ENCODE measurements around the gene CIRBP. TPM values are rescaled to one million over a fixed set of nuclear protein-coding genes. Genes with fewer than 3 reads are reported as not detected.

The CIRBP gene
- total and polyA plus RNA-seq, 9 of the 15 experiments (the other 6 are each of a cell fraction or from before 2014, with no cell fraction given), result 20.5 to 327 (median 176) TPM

GRCh38 chr19:1255186-1256161, 13.7 kb upstream of the CIRBP start:
- Histone ChIP-seq H3K4me3 (no peak overlapping the region), H2AFZ (ENCODE audit: low read depth, low read length) (no peak overlapping the region), H4K20me1 (replicated peaks; ENCODE audit: control insufficient read depth, insufficient read depth, low read length) (0 out of 2 replicates have a peak, but pooled peaks cover 7% of the 10 kb centered on the region), H3K9me1 (ENCODE audit: control insufficient read depth, insufficient read depth, low read length) (no peaks in the 10 kb centered on the region), H3K27me3 (ENCODE audit: control insufficient read depth in 2 of 2, insufficient read depth in 2 of 2, low read length in 2 of 2) (no peaks in the 10 kb centered on the region), H3K4me1 (replicated peaks in 1 of 2; ENCODE audit: control insufficient read depth in 2 of 2, insufficient read depth in 2 of 2, low read length in 2 of 2) (peaks cover 45 to 99% of the 10 kb centered on the region in 2 experiments), H3K79me2 (ENCODE audit: control insufficient read depth, insufficient read depth, low read length) (peaks cover 65% of the 10 kb centered on the region), H3K9ac (ENCODE audit: insufficient read depth in 1 of 2, low read depth in 2 of 2, low read length in 2 of 2) (peak overlapping the region in 1 of 2 experiments; percentile 96; a peak in 2 of 4 replicates), H3K9me3 (replicated peaks; ENCODE audit: control insufficient read depth, insufficient read depth, low read depth, low read length) (no peaks in the 10 kb centered on the region), H3K4me2 (ENCODE audit: insufficient read depth, low read length) (no peak overlapping the region), H3K36me3 (ENCODE audit: control insufficient read depth, insufficient read depth, low read length) (peaks cover 70% of the 10 kb centered on the region; the same call in 2 of the 3 replicates), H3K27ac (ENCODE audit: extremely low read depth, low read depth, low read length) (peak overlapping the region; percentile 23; the same call in 1 of the 3 replicates)
- DNase-seq (ENCODE audit: extremely low read depth in 1 of 4, low spot score in 3 of 4) (no peak), FAIRE-seq (no peak), ATAC-seq (no peak)
- intact Hi-C loops (cut with micrococcal nuclease), result no loop called here
- in situ Hi-C loops (cut with MboI), result no loop called here
- POLR2A ChIA-PET, result interaction anchor here (0.7 to 7.8 kb wide), 4 partner anchors 9 to 52 kb away, joined by 3 to 88 read pairs (median 4); partner anchors contain the start of gene CIRBP
- CTCF ChIA-PET (ENCODE audit: low intra/inter-chr PET ratio), result no interaction called here
- WGBS (ENCODE audit: insufficient coverage, low coverage, missing lambda C conversion rate), result 93% methylated on average over 36 of the region's 52 CpGs
- BruUV-seq (replicated peaks), result no TSS peak
- TF ChIP-seq EWSR1 (IDR thresholded peaks at IDR 0.05; ENCODE audit: borderline replicate concordance, low read depth, partially characterized antibody) (no peak), ZNF121 (CRISPR knock-in tag; conservative IDR thresholded peaks at IDR 0.05) (no peak), ARID2 (IDR thresholded peaks at IDR 0.05) (no peak), MCM7 (IDR thresholded peaks at IDR 0.05) (no peak), RBM22 (IDR thresholded peaks at IDR 0.05; ENCODE audit: low read depth, low read length, poor library complexity, severe bottlenecking) (peak; percentile 50), POLR2G (IDR thresholded peaks at IDR 0.05; ENCODE audit: low read depth, low read length) (peak; percentile 67), MNT (conservative IDR thresholded peaks at IDR 0.05) (no peak), PCBP1 (IDR thresholded peaks at IDR 0.05; ENCODE audit: low read depth, low read length, poor library complexity, severe bottlenecking) (peak; percentile 10), PML (IDR thresholded peaks at IDR 0.05; ENCODE audit: low read length) (peak; percentile 11; the same call in 1 of the 2 replicates), RBFOX2 (IDR thresholded peaks at IDR 0.05; ENCODE audit: low read depth, low read length) (peak; percentile 67), BRD4 (IDR thresholded peaks at IDR 0.05) (no peak), ZNF124 (CRISPR knock-in tag; IDR thresholded peaks at IDR 0.05) (0 out of 2 replicates have a peak, but pooled peaks have one; percentile 13), NR2F6 (CRISPR knock-in tag; IDR thresholded peaks at IDR 0.05) (no peak), TOE1 (IDR thresholded peaks at IDR 0.05; ENCODE audit: borderline replicate concordance) (no peak), TOE1 (CRISPR knock-in tag; IDR thresholded peaks at IDR 0.05; ENCODE audit: borderline replicate concordance, low read depth) (no peak), ZBED1 (IDR thresholded peaks at IDR 0.05) (no peak), SLC30A9 (CRISPR knock-in tag; IDR thresholded peaks at IDR 0.05) (peak; percentile 9; the same call in 1 of the 2 replicates), FOS (IDR thresholded peaks at IDR 0.05; ENCODE audit: extremely low read depth, insufficient read length) (no peak), TAF15 (IDR thresholded peaks at IDR 0.05; ENCODE audit: low read depth, low read length) (no peak), HNRNPL (IDR thresholded peaks at IDR 0.05; ENCODE audit: low read depth, low read length) (peak; percentile 71; the same call in 1 of the 2 replicates), WHSC1 (IDR thresholded peaks at IDR 0.05; ENCODE audit: low read length) (no peak), ZNF146 (CRISPR knock-in tag; IDR thresholded peaks at IDR 0.05; ENCODE audit: unreplicated experiment) (no peak)

Measured in K562 (cell line).